HepG2 (cell line): ENCODE results near the gene PLB1.

Source experiments
- MXI1 ChIP-seq: IDR thresholded peaks from 3 replicates; pipeline ENCODE4 v1.6.1; 2012; ENCODE audit warnings: low read depth, low read length, inconsistent platforms, borderline replicate concordance
- ZC3H13 ChIP-seq: sonication (generic); formaldehyde crosslinking; IDR thresholded peaks from 2 replicates; pipeline ENCODE4 v1.8.1; 2023; ENCODE audit warnings: mild to moderate bottlenecking, missing genetic modification reagents, moderate library complexity
- ZFP1 ChIP-seq: IDR thresholded peaks from 2 replicates; pipeline ENCODE4 v1.6.1; 2016
- ZSCAN31 ChIP-seq: sonication (generic); formaldehyde crosslinking; IDR thresholded peaks from 2 replicates; pipeline ENCODE4 v1.5.0; 2020; ENCODE audit warnings: low read depth, mild to moderate bottlenecking, missing genetic modification reagents
- TF ChIP-seq, protein P1 (sequence below): sonication (generic); formaldehyde crosslinking; IDR thresholded peaks from 2 replicates; pipeline ENCODE4 v1.5.0; 2020; ENCODE audit warnings: mild to moderate bottlenecking, missing genetic modification reagents, moderate library complexity
- TF ChIP-seq, protein P2 (sequence below): IDR thresholded peaks from 2 replicates; pipeline ENCODE4 v1.6.1; 2016
- TF ChIP-seq, protein P3 (sequence below): sonication (generic); formaldehyde crosslinking; IDR thresholded peaks from 2 replicates; pipeline ENCODE4 v1.4.0; 2020; ENCODE audit warnings: missing genetic modification reagents
- TF ChIP-seq, protein P4 (sequence below): sonication (generic); formaldehyde crosslinking; IDR thresholded peaks from 2 replicates; pipeline ENCODE4 v1.4.0; 2020; ENCODE audit warnings: missing genetic modification reagents
- TF ChIP-seq, protein P5 (sequence below): sonication (generic); formaldehyde crosslinking; IDR thresholded peaks from 2 replicates; pipeline ENCODE4 v1.8.0; 2022; ENCODE audit warnings: mild to moderate bottlenecking, missing genetic modification reagents, moderate library complexity

DNA sequence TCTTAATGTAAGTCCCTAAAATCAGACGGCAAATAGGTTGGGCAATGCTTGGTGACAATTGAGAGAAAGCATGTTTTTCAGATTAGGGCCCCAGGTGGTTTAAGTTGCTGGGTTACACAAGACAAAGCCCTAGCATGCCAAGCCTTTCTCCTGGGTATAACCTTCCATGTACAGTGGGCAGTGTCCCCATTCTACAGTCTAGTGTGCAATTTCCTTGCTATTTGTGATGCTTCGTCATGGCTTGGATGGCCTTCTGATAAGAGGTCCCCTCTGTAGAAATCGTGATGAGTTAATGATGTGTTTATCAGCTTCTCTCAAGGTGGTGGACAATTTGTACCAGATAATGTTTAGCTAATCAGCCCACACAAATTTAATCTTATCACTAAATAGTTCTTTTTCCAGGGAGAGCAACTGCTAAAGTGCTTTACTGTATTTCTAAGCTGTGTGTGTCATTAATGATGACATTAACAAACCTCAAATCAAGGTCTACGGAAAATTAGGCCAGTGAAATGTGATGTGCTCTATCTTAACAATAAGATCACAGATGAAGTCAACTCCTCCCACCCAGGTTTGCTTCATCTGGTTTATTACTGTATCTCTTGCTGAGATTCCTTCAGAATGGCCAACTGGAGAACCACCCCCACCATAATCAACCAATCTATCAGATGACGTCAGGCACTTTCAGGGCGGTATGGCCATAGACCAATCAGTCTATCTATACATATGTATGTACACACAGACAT, 61.7 kb downstream of the PLB1 start:
- TF ChIP-seq ZFP1 (no peak), MXI1 (no peak), ZC3H13 (CRISPR knock-in tag) (no peak), ZSCAN31 (CRISPR knock-in tag) (no peak)
- TF ChIP-seq, protein P1, sequence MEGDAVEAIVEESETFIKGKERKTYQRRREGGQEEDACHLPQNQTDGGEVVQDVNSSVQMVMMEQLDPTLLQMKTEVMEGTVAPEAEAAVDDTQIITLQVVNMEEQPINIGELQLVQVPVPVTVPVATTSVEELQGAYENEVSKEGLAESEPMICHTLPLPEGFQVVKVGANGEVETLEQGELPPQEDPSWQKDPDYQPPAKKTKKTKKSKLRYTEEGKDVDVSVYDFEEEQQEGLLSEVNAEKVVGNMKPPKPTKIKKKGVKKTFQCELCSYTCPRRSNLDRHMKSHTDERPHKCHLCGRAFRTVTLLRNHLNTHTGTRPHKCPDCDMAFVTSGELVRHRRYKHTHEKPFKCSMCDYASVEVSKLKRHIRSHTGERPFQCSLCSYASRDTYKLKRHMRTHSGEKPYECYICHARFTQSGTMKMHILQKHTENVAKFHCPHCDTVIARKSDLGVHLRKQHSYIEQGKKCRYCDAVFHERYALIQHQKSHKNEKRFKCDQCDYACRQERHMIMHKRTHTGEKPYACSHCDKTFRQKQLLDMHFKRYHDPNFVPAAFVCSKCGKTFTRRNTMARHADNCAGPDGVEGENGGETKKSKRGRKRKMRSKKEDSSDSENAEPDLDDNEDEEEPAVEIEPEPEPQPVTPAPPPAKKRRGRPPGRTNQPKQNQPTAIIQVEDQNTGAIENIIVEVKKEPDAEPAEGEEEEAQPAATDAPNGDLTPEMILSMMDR (CRISPR knock-in tag) = no peak
- TF ChIP-seq, protein P2, sequence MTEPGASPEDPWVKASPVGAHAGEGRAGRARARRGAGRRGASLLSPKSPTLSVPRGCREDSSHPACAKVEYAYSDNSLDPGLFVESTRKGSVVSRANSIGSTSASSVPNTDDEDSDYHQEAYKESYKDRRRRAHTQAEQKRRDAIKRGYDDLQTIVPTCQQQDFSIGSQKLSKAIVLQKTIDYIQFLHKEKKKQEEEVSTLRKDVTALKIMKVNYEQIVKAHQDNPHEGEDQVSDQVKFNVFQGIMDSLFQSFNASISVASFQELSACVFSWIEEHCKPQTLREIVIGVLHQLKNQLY (CRISPR knock-in tag) = no peak
- TF ChIP-seq, protein P3, sequence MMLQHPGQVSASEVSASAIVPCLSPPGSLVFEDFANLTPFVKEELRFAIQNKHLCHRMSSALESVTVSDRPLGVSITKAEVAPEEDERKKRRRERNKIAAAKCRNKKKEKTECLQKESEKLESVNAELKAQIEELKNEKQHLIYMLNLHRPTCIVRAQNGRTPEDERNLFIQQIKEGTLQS (CRISPR knock-in tag) = no peak
- TF ChIP-seq, protein P4, sequence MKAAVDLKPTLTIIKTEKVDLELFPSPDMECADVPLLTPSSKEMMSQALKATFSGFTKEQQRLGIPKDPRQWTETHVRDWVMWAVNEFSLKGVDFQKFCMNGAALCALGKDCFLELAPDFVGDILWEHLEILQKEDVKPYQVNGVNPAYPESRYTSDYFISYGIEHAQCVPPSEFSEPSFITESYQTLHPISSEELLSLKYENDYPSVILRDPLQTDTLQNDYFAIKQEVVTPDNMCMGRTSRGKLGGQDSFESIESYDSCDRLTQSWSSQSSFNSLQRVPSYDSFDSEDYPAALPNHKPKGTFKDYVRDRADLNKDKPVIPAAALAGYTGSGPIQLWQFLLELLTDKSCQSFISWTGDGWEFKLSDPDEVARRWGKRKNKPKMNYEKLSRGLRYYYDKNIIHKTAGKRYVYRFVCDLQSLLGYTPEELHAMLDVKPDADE (CRISPR knock-in tag) = no peak
- TF ChIP-seq, protein P5, sequence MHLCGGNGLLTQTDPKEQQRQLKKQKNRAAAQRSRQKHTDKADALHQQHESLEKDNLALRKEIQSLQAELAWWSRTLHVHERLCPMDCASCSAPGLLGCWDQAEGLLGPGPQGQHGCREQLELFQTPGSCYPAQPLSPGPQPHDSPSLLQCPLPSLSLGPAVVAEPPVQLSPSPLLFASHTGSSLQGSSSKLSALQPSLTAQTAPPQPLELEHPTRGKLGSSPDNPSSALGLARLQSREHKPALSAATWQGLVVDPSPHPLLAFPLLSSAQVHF = no peak
